ENCODE results near the gene ZNF609. TPM values are rescaled to one million over a fixed set of nuclear protein-coding genes. Genes with fewer than 3 reads are reported as not detected.
A peak's percentile ranks its signal among the peaks of the same experiment; 100 is the strongest.

Gene ZNF609
- total and polyA plus RNA-seq, 2 of the 13 experiments (the other 11 are each of a cell fraction or from before 2014, with no cell fraction given) = 8.9 to 9.9 TPM

DNA sequence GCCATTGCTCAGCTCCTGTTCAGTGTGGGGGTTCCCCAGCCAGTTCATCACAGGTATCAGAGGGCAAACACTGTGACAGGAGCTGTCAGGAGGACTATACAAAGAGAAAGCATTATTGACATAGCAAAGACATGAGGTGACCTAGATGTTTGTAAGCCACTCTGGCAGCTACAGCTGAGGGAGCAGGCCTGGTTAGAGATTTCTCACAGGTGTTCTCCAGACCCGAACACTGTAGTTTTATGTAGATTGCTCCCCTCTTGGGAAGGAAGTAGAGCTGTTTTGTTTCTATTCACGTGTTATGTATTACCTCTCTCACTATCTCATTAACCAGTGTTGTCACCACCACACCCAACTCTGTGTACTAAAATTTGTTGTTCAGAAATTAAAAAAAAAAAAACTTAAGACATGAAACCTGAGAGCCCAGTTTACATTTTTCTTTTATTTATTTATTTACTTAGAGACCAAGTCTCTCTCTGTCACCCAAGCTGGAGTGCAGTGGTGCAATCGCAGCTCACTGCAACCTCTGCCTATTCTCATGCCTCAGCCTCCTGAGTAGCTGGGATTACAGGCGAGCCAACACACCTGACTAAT is 191.3 kb downstream of the ZNF609 start (continued):
- TF ChIP-seq ZNF562 (CRISPR knock-in tag; IDR thresholded peaks at IDR 0.05; ENCODE audit: borderline replicate concordance) = no peak
- TF ChIP-seq PHB2 (IDR thresholded peaks at IDR 0.05; ENCODE audit: partially characterized antibody) = no peak
- TF ChIP-seq, protein P1, sequence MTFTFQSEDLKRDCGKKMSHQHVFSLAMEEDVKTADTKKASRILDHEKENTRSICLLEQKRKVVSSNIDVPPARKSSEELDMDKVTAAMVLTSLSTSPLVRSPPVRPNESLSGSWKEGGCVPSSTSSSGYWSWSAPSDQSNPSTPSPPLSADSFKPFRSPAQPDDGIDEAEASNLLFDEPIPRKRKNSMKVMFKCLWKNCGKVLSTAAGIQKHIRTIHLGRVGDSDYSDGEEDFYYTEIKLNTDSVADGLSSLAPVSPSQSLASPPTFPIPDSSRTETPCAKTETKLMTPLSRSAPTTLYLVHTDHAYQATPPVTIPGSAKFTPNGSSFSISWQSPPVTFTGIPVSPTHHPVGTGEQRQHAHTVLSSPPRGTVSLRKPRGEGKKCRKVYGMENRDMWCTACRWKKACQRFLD (CRISPR knock-in tag; IDR thresholded peaks at IDR 0.05; ENCODE audit: borderline replicate concordance) = no peak
- no peak for TF ChIP-seq ZNF24 (IDR thresholded peaks at IDR 0.05)
- TF ChIP-seq NR2F6 (IDR thresholded peaks at IDR 0.05) = peak; percentile 56
- peak; percentile 77 for TF ChIP-seq NR2F6 (CRISPR knock-in tag; IDR thresholded peaks at IDR 0.05)
- TF ChIP-seq, protein P2, sequence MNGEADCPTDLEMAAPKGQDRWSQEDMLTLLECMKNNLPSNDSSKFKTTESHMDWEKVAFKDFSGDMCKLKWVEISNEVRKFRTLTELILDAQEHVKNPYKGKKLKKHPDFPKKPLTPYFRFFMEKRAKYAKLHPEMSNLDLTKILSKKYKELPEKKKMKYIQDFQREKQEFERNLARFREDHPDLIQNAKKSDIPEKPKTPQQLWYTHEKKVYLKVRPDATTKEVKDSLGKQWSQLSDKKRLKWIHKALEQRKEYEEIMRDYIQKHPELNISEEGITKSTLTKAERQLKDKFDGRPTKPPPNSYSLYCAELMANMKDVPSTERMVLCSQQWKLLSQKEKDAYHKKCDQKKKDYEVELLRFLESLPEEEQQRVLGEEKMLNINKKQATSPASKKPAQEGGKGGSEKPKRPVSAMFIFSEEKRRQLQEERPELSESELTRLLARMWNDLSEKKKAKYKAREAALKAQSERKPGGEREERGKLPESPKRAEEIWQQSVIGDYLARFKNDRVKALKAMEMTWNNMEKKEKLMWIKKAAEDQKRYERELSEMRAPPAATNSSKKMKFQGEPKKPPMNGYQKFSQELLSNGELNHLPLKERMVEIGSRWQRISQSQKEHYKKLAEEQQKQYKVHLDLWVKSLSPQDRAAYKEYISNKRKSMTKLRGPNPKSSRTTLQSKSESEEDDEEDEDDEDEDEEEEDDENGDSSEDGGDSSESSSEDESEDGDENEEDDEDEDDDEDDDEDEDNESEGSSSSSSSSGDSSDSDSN (CRISPR knock-in tag; IDR thresholded peaks at IDR 0.05) = no peak
- TF ChIP-seq ZNF282 (IDR thresholded peaks at IDR 0.05; ENCODE audit: partially characterized antibody) = no peak
- TF ChIP-seq FIP1L1 (IDR thresholded peaks at IDR 0.05; ENCODE audit: borderline replicate concordance, insufficient read depth, low read depth, low read length) = no peak
- no peak for TF ChIP-seq ZFP90 (CRISPR knock-in tag; IDR thresholded peaks at IDR 0.05; ENCODE audit: borderline replicate concordance)
- TF ChIP-seq ARID5B (CRISPR knock-in tag; IDR thresholded peaks at IDR 0.05) = peak; percentile 86
- TF ChIP-seq, protein P3, sequence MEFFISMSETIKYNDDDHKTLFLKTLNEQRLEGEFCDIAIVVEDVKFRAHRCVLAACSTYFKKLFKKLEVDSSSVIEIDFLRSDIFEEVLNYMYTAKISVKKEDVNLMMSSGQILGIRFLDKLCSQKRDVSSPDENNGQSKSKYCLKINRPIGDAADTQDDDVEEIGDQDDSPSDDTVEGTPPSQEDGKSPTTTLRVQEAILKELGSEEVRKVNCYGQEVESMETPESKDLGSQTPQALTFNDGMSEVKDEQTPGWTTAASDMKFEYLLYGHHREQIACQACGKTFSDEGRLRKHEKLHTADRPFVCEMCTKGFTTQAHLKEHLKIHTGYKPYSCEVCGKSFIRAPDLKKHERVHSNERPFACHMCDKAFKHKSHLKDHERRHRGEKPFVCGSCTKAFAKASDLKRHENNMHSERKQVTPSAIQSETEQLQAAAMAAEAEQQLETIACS (CRISPR knock-in tag; IDR thresholded peaks at IDR 0.05) = no peak
- TF ChIP-seq NFE2 (CRISPR knock-in tag; IDR thresholded peaks at IDR 0.05) = no peak
- no peak for TF ChIP-seq ATRX (CRISPR knock-in tag; IDR thresholded peaks at IDR 0.05; ENCODE audit: borderline replicate concordance)
- TF ChIP-seq MTA1 (CRISPR knock-in tag; IDR thresholded peaks at IDR 0.05; ENCODE audit: borderline replicate concordance) = no peak
- TF ChIP-seq ZNF468 (CRISPR knock-in tag; IDR thresholded peaks at IDR 0.05) = no peak
- TF ChIP-seq, protein P4, sequence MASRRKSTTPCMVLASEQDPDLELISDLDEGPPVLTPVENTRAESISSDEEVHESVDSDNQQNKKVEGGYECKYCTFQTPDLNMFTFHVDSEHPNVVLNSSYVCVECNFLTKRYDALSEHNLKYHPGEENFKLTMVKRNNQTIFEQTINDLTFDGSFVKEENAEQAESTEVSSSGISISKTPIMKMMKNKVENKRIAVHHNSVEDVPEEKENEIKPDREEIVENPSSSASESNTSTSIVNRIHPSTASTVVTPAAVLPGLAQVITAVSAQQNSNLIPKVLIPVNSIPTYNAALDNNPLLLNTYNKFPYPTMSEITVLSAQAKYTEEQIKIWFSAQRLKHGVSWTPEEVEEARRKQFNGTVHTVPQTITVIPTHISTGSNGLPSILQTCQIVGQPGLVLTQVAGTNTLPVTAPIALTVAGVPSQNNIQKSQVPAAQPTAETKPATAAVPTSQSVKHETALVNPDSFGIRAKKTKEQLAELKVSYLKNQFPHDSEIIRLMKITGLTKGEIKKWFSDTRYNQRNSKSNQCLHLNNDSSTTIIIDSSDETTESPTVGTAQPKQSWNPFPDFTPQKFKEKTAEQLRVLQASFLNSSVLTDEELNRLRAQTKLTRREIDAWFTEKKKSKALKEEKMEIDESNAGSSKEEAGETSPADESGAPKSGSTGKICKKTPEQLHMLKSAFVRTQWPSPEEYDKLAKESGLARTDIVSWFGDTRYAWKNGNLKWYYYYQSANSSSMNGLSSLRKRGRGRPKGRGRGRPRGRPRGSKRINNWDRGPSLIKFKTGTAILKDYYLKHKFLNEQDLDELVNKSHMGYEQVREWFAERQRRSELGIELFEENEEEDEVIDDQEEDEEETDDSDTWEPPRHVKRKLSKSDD (CRISPR knock-in tag; IDR thresholded peaks at IDR 0.05; ENCODE audit: low read depth) = no peak
- TF ChIP-seq ZNF264 (CRISPR knock-in tag; IDR thresholded peaks at IDR 0.05) = no peak
